ENCODE measurements around the gene CASK. TPM values are rescaled to one million over a fixed set of nuclear protein-coding genes. Genes with fewer than 3 reads are reported as not detected.

Gene CASK
- total and polyA plus RNA-seq, 2 experiments from 2014 or later: 82.9 to 95.7 TPM

- Histone ChIP-seq H3K4me2 (no peak overlapping the region), H3K4me1 (ENCODE audit: insufficient read depth) (peaks cover 4% of the 10 kb centered on the region), H2AFZ (no peak overlapping the region), H3K27ac (peak overlapping the region; percentile 17), H3K9me2 (replicated peaks; ENCODE audit: insufficient read depth) (no peaks in the 10 kb centered on the region), H4K20me1 (ENCODE audit: insufficient read depth, poor library complexity, severe bottlenecking) (no peaks in the 10 kb centered on the region), H3K9me3 (ENCODE audit: low read depth) (no peaks in the 10 kb centered on the region), H3K27me3 (no peaks in the 10 kb centered on the region), H3K4me3 (no peak overlapping the region), H3K36me3 (replicated peaks; ENCODE audit: insufficient read depth, low read depth) (no peaks in the 10 kb centered on the region), H3K79me2 (no peaks in the 10 kb centered on the region)
- DNase-seq (ENCODE audit: low spot score): no peak
- 62% methylated on average over 2 of the region's 2 CpGs for WGBS (ENCODE audit: low lambda C conversion rate, missing lambda C conversion rate)
- TF ChIP-seq CTCF (IDR thresholded peaks at IDR 0.05; ENCODE audit: poor library complexity) (peak; percentile 40), EZH2phosphoT487 (IDR thresholded peaks at IDR 0.05; ENCODE audit: low read depth, severe bottlenecking, unreplicated experiment) (no peak)
Measured at GRCh38 chrX:41558531-41558930, 364.8 kb downstream of the CASK start.

- DNase-seq (ENCODE audit: low spot score): no peak
- no peak overlapping the region for H3K4me3 ChIP-seq
- no peaks in the 10 kb centered on the region for H3K27me3 ChIP-seq
- no peaks in the 10 kb centered on the region for H4K20me1 ChIP-seq (ENCODE audit: insufficient read depth, poor library complexity, severe bottlenecking)
- H2AFZ ChIP-seq: no peak overlapping the region
- TF ChIP-seq EZH2phosphoT487 (IDR thresholded peaks at IDR 0.05; ENCODE audit: low read depth, severe bottlenecking, unreplicated experiment) (no peak), CTCF (IDR thresholded peaks at IDR 0.05; ENCODE audit: poor library complexity) (no peak)
- no peaks in the 10 kb centered on the region for H3K36me3 ChIP-seq (replicated peaks; ENCODE audit: insufficient read depth, low read depth)
- no peaks in the 10 kb centered on the region for H3K79me2 ChIP-seq
- H3K27ac ChIP-seq: no peak overlapping the region
- no peaks in the 10 kb centered on the region for H3K9me3 ChIP-seq (ENCODE audit: low read depth)
- H3K4me2 ChIP-seq: no peak overlapping the region
- H3K9me2 ChIP-seq (replicated peaks; ENCODE audit: insufficient read depth): no peaks in the 10 kb centered on the region
- WGBS (ENCODE audit: low lambda C conversion rate, missing lambda C conversion rate): 61% methylated on average over 2 of the region's 2 CpGs
- peaks cover 4% of the 10 kb centered on the region for H3K4me1 ChIP-seq (ENCODE audit: insufficient read depth)
Measured at GRCh38 chrX:41556958-41557357, 366.4 kb downstream of the CASK start.

- Histone ChIP-seq H3K36me3 (replicated peaks; ENCODE audit: insufficient read depth, low read depth) (no peaks in the 10 kb centered on the region), H3K4me2 (no peak overlapping the region), H3K79me2 (no peaks in the 10 kb centered on the region), H3K9me2 (replicated peaks; ENCODE audit: insufficient read depth) (no peaks in the 10 kb centered on the region), H3K4me3 (no peak overlapping the region), H3K9me3 (ENCODE audit: low read depth) (no peaks in the 10 kb centered on the region), H3K4me1 (ENCODE audit: insufficient read depth) (no peaks in the 10 kb centered on the region), H2AFZ (no peak overlapping the region), H3K27ac (no peak overlapping the region), H3K27me3 (no peaks in the 10 kb centered on the region), H4K20me1 (ENCODE audit: insufficient read depth, poor library complexity, severe bottlenecking) (no peaks in the 10 kb centered on the region)
- 80% methylated on average over 6 of the region's 6 CpGs for WGBS (ENCODE audit: low lambda C conversion rate, missing lambda C conversion rate)
- DNase-seq (ENCODE audit: low spot score): no peak
- TF ChIP-seq CTCF (IDR thresholded peaks at IDR 0.05; ENCODE audit: poor library complexity): no peak
- TF ChIP-seq EZH2 (IDR thresholded peaks at IDR 0.05; ENCODE audit: borderline replicate concordance): no peak
- TF ChIP-seq EZH2phosphoT487 (IDR thresholded peaks at IDR 0.05; ENCODE audit: low read depth, severe bottlenecking, unreplicated experiment): no peak
Measured at GRCh38 chrX:41553688-41554087, 369.7 kb downstream of the CASK start.

GRCh38 chrX:41548411-41548810, 374.9 kb downstream of the CASK start:
- Histone ChIP-seq H3K36me3 (replicated peaks; ENCODE audit: insufficient read depth, low read depth) (no peaks in the 10 kb centered on the region), H3K4me3 (no peak overlapping the region), H4K20me1 (ENCODE audit: insufficient read depth, poor library complexity, severe bottlenecking) (no peaks in the 10 kb centered on the region), H3K4me1 (ENCODE audit: insufficient read depth) (no peaks in the 10 kb centered on the region), H3K27me3 (no peaks in the 10 kb centered on the region), H3K27ac (peak overlapping the region; percentile 3), H2AFZ (no peak overlapping the region), H3K9me2 (replicated peaks; ENCODE audit: insufficient read depth) (no peaks in the 10 kb centered on the region), H3K9me3 (ENCODE audit: low read depth) (no peaks in the 10 kb centered on the region), H3K79me2 (no peaks in the 10 kb centered on the region), H3K4me2 (no peak overlapping the region)
- 57% methylated on average over 4 of the region's 4 CpGs for WGBS (ENCODE audit: low lambda C conversion rate, missing lambda C conversion rate)
- TF ChIP-seq EZH2 (IDR thresholded peaks at IDR 0.05; ENCODE audit: borderline replicate concordance) (no peak), CTCF (IDR thresholded peaks at IDR 0.05; ENCODE audit: poor library complexity) (no peak), EZH2phosphoT487 (IDR thresholded peaks at IDR 0.05; ENCODE audit: low read depth, severe bottlenecking, unreplicated experiment) (no peak)
- no peak for DNase-seq (ENCODE audit: low spot score)
